IPS-NIHi7 (cell line): ENCODE results near the gene YDJC.
"Not testable (repeated sequence)": the region's sequence is repeated elsewhere in the genome, so short reads cannot be mapped to it uniquely, and the experiment has no call there.

Experiments
- DNase-seq: peaks from one replicate; pipeline ENCODE4 v3.0.0; 2012; ENCODE audit warnings: mixed read lengths; ENCODE audit errors: extremely low spot score

YDJC gene

GRCh38 chr22:21632931-21633330, 3.1 kb upstream of the YDJC start:
- no peak for DNase-seq

DNA sequence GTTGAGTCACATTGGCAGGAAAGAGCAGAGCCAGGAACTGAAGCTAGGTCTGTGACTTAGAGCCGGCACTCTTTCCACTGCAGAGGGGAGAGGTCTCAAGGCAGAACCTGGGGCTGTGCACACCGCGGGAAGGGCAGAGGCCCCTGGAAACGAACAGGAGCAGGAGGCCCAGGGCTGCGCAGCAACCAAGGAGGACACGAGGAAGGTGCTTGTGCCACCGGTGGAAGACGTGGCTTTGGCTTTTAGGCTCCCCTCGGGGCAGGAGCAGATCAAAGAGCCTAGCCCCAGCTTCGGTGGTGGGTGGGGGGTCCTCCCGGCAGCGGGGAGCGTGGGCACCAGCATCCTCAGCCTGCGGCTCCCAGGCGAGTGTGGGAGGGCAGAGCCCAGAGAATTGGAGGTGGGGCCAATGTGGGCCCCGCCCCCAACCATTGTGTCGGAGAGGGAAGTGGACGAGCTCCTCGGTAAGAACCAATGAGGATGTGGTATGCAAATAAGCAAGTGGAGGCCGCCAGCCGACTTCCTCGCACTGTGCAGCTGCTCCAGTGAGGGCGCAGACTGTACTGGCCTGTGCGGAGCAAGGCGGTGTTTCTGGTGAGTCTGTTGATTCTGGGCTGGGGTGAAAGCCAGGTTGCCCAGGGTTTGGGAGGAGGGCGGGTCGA, 2.5 kb upstream of the YDJC start, which contains the start of gene CCDC116:
CCDC116 (plus strand) TSS at position 524 of the 659 bp plus-strand sequence. CDS start 422 bp downstream, outside the sequence.
- DNase-seq = peak; percentile 41

DNA sequence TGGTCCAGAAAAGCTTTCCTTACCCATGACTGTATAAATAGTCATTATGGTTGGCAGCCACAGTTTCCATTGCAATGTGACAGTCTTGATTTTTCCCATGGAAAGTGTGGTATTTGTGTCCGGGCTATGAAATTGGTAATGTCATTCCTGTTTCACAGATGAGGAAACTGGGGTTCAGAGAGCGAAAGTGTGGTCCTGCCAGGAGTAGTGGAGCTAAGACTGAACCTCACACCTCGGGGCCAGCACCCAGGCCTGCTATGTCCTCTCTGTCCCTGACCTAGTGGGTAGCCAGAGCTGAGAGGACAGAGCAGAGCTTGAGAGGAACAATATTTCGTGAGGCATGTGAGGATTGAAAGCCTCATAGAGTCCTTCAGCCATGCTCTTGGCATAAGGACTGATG, 1.2 kb upstream of the YDJC start:
- no peak for DNase-seq

DNA sequence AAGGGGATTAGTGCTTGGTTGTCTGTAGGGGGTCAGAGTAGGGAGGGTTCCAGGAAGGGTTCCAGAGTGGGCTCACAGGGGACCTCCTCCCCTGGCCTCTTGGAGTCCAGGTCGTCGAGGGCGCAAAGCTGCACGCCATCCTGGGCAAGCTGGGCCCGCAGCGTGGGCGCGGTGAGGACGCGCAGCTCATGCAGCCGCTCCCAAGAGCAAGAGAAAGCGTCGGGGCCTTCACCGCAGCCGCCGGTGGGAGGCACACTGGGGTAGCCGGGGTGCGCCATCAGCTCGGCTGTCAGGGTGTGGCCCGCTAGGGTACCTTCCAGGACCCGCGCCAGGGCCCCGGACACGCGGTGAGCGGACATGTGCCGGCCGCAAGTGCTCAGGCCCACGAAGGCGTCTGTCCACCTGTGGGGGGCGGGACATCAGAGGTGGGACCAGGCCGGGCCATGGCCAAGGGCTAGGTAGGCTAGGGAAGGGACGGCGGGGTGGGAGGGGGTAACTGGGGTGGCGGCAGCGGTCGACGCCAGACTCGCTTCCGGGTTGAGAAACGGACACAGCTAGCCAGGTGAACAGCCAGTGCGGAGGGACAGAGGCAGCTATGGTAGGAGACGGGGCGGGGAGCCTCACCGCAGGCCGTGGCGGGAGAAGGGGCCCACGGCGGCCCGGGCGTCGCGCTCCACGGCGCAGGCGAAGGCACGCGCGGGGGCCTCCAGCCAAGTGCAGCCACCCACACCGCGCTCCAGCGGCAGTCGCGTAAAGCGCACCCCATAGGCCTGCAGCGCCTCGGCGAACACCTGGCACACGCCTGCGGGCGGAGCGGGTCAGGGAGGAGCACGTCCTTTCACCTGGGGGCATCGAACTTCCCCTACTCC, 1.2 kb downstream of the YDJC start:
- DNase-seq = no peak

GRCh38 chr22:21626735-21627469, 2.9 kb downstream of the YDJC start:
- DNase-seq = no peak

- DNase-seq = no peak
Measured at GRCh38 chr22:21626073-21626734, 3.6 kb downstream of the YDJC start.

DNA sequence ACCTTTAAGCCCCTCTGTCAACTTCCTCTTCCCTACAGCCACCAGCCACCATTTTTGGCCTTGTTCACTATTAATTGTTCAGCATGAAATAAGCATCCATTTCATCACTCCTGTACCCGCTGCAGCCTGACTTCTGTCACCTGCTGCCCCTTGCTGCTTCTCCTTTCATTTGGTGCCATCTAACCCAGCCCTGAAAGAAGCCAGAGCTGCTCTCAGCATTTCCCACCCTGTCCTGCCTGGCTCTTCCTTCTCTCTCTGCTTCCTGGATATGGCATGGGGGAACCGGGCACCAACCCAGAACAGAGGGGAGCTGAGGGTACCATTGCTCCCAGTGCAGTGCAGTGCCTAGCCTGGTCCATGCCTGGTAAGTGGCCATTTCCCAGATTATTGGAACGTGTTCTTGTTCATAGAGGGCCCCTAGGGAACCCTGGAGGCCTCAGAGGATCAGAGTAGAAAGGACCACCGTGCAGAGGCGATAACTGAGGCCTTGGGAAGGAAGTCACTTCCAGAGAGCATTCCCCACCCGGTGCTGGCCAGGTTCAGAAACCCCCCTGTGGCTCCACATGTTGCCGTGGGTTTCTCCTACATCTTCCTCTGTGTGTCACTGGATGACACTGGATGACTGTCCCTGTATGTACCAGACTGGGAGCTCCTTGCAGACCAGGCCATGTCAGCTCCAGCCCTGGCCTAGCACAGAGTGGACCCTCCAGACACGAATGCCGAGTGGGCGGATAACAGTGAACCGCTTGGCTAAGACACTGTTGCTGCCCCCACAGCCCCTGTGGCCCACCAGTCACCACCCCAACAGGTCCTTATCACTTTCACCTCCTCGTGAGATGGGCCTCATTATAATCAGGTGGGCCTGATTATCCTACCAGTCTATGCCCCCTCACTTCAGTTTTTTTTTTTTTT, 4.7 kb downstream of the YDJC start:
- DNase-seq = no peak

- DNase-seq = peak; percentile 59
Measured at GRCh38 chr22:21624120-21624879, 5.5 kb downstream of the YDJC start.

DNA sequence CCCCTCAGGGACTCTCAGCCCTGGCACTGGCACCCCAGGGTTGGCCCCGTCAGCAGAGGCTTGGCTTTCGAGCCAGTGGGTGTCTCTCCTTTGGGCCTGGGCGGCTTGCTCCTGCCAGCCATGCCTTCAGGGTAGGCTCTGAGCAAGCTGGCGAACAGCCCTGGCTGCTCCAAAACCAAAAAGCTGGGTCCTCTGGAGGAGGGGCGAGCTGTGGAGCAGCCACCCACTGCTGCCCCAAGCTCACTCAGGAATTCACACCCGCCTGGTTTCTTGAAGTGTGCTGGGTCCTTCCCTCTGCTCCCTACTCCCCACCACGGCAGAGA, 6.2 kb downstream of the YDJC start:
- no peak for DNase-seq

DNA sequence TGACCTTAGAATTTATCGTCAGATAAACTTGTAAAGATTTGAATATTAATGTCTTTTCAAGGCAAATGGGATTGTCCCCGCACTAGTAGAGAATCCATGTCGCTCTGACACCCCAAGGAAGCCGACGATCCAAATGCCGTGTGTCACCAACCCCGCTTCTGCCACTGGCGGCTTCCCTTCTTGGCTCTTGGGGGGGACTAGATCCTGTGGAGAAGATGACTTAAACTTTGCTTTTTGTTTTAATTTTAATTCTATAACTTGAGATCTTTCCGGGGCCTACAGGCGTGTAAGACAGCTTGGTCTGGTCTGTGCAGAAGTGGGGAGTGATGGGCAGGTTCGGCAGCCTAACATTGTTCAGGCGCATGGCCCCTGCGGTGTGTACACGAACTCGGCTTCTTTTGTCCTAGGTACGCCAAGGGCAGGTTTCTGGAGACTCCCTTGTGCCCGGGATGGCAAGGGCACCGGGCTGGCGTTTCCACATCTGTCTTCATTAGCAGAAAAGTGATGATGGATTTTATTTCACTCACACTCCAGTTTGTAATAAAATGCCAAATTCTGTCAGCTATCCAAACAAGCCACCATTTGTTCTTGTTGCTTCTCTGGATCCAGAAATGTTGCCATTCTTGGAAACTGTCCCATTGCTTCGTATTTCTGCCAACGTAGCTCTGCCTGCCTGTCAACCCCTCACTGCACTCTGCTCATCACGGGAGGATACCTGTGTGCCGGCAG, 6.7 kb downstream of the YDJC start:
- DNase-seq = no peak

GRCh38 chr22:21622011-21622918, 7.6 kb downstream of the YDJC start:
- DNase-seq = no peak

- no peak for DNase-seq
Measured at GRCh38 chr22:21621025-21621424, 8.8 kb downstream of the YDJC start.

GRCh38 chr22:21617337-21617736, 12.5 kb downstream of the YDJC start:
- DNase-seq = not testable (repeated sequence)

DNA sequence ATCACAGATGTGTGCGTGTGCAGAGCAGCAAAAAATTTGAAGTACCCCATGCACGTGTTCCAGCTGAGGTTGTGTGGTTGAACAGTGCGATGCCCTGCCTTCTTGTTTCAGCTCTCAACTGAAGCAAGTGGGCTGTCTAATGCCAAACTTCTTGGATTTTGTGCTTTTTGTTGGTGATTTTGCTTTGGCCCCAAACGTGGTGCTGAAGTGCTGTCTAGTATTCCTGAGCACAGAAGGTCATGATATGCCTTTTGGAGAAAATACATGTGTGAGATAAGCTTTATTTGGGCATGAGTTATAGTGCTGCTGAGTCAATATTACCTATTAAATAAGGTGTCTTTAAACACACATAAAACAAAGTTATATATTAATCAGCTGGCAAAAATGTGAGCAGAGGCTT, 14.1 kb downstream of the YDJC start:
- DNase-seq = no peak

DNA sequence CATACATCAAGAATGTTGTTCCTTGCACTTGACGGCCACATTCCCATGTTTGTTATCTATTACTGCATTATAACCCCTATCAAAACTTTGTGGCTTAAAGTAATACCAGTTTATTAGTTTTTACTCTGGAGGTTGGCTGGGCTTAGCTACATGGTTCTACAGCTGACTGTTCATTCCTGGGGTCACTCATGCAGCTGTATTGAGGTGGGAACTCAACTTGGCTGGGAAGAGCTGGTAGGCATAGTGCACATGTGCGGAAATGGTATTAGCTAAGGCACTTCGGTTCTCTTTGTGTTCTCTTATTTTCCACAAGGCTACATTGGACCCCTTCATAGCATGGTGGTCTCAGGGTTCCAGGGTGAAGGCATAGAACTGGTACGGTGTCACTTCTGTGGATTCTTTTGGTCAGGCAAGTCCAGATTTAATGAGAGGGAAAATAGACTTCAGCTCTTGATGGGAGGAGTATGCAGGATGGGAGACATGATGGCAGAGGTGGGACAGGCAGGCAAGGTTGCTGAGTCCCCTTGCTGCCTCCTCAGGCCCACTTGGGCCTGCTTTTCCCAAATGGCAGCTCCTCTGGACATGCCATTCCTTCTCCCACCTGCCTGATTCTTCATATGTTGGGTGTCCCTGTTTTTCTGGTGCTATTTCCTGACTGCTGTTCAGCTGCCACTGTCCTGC, 16.1 kb downstream of the YDJC start:
- no peak for DNase-seq

- no peak for DNase-seq
Measured at GRCh38 chr22:21612858-21613257, 17.0 kb downstream of the YDJC start.

- no peak for DNase-seq
Measured at GRCh38 chr22:21611210-21611977, 18.4 kb downstream of the YDJC start.
